Mucosa of rectum (tissue), 2 donors: ENCODE data around the gene P2RX7.

Experiments
- H3K27ac ChIP-seq, 2 donors: one replicate each; pipeline ENCODE4 v1.7.0; 2013; ENCODE audit warnings: inconsistent platforms in 2 of 2, low read depth in 2 of 2, low read length in 2 of 2
- H3K27me3 ChIP-seq, 2 donors: one replicate each; pipeline ENCODE4 v1.7.0; 2013; ENCODE audit warnings: low read length in 2 of 2; ENCODE audit not compliant: control insufficient read depth in 2 of 2, insufficient read depth in 2 of 2
- H3K36me3 ChIP-seq, 2 donors: one replicate each; pipeline ENCODE4 v1.7.0; 2013; ENCODE audit warnings: low read length in 2 of 2; ENCODE audit not compliant: control insufficient read depth in 2 of 2, insufficient read depth in 2 of 2
- H3K4me1 ChIP-seq, 2 donors: one replicate each; pipeline ENCODE4 v1.7.0; 2013; ENCODE audit warnings: low read length in 2 of 2, mild to moderate bottlenecking in 1 of 2; ENCODE audit not compliant: control insufficient read depth in 2 of 2, insufficient read depth in 2 of 2
- H3K4me3 ChIP-seq, 2 donors: one replicate each; pipeline ENCODE4 v1.7.0; 2013; ENCODE audit warnings: low read length in 2 of 2
- H3K9ac ChIP-seq, 2 donors: one replicate each; pipeline ENCODE4 v1.7.0; 2013; ENCODE audit warnings: low read length in 2 of 2, low read depth in 1 of 2, mild to moderate bottlenecking in 1 of 2
- H3K9me3 ChIP-seq, 2 donors: one replicate each; pipeline ENCODE4 v1.7.0; 2013; ENCODE audit warnings: low read length in 2 of 2; ENCODE audit not compliant: control insufficient read depth in 2 of 2
- donor health status: healthy.
- donor health status: Normal muscosa, but diverticular disease.

P2RX7 gene

DNA sequence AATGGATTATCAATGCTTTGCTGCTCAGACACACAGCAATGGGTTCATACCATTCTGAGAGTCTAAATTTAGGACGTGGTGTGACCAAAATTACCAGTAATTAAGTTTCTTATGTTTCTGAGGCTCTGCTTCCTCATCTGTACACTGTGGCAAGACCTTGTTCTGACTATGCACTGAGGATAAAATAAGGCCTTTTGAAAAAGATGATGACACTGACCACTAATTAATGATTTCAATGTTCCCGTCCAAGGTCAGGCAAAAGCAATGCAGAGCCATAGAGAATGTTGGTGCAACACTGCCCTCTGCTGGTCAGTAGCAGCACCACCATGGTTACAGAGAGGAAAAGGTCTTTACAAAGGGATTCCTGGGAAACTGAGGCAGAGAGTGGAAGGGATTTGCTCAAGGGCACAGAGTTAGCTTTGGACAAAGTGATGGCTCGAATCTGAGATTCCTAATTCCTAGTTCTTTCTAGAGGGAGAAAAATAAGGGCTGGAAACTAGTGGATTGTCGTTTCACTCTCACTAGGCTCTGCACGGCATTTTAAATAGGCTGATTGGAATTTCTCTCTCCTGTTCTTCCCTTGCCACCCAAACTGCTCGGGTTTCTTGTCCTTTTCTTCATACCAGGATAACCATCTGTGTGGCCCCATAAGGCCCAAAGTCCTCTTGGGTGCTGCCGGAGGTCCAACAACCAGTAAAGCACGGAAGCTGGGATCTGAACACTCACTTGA, 22.3 kb upstream of the P2RX7 start:
- H3K4me3 ChIP-seq = no peak overlapping the region
- H3K9me3 ChIP-seq = no peaks in the 10 kb centered on the region
- H3K9ac ChIP-seq = peak overlapping the region in 1 of 2 donors; percentile 18
- peaks cover 3 to 14% of the 10 kb centered on the region in 2 donors for H3K4me1 ChIP-seq
- H3K27ac ChIP-seq = no peak overlapping the region
- no peaks in the 10 kb centered on the region for H3K27me3 ChIP-seq
- H3K36me3 ChIP-seq = no peaks in the 10 kb centered on the region

DNA sequence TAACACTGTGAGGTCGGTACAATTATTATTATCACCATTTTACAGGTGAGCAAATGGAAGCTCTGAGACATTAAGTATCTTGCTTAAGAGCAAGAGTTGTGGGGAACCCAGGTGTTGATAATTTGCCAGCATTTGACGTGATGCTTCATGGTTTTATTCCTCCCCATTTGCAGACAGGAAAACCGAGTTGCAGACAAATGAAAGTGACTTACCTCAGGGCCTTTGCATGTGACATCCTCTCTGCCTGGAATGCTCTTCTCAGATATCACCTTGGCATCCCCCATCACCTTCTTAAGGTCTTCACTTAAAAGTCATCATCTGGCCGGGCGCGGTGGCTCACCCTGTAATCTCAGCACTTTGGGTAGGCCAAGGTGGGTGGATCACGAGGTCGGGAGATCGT, 21.0 kb upstream of the P2RX7 start:
- peaks cover 3 to 14% of the 10 kb centered on the region in 2 donors for H3K4me1 ChIP-seq
- no peaks in the 10 kb centered on the region for H3K27me3 ChIP-seq
- no peaks in the 10 kb centered on the region for H3K9me3 ChIP-seq
- H3K9ac ChIP-seq = no peak overlapping the region
- H3K36me3 ChIP-seq = no peaks in the 10 kb centered on the region
- no peak overlapping the region for H3K4me3 ChIP-seq
- no peak overlapping the region for H3K27ac ChIP-seq

DNA sequence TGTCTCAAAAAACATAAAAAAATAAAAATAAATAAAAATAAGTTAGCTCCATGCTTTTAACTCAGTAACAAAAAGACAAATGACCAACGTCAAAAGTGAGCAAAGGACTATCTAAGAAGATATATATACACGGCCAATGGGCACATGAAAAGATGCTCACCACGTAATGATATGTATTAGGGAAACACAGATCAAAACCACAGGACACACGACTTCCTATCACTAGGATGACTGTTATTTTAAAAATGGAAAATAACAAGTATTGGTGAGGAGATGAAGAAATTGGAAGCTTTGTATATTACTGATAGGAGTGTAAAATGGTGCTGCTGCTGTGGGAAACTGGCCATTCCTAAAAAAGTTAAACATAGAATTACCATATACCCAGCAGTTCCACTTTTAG, 20.2 kb upstream of the P2RX7 start:
- no peak overlapping the region for H3K9ac ChIP-seq
- no peak overlapping the region for H3K27ac ChIP-seq
- H3K9me3 ChIP-seq = no peaks in the 10 kb centered on the region
- no peaks in the 10 kb centered on the region for H3K27me3 ChIP-seq
- no peak overlapping the region for H3K4me3 ChIP-seq
- H3K36me3 ChIP-seq = no peaks in the 10 kb centered on the region
- H3K4me1 ChIP-seq = peaks cover 3 to 14% of the 10 kb centered on the region in 2 donors

DNA sequence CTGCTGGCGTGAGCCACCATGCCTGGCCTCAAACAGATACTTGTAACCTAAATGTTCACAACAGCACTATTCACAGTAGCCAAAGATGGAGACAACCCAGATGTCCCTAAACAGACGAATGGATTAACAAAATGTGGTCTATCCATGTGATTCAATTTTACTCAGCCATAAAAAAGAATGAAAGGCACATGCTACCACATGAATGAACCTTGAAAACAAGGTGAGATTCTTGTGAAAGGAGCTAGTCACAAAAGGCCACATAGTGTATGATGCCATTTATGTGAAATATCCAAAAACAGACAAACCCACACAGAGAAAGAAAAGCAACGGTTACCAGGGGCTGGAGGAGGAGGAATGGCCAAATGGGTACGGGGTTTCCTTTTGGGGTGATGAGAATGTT, 19.6 kb upstream of the P2RX7 start:
- Histone ChIP-seq H3K27ac (no peak overlapping the region), H3K9me3 (no peaks in the 10 kb centered on the region), H3K4me1 (peaks cover 3 to 14% of the 10 kb centered on the region in 2 donors), H3K36me3 (no peaks in the 10 kb centered on the region), H3K27me3 (no peaks in the 10 kb centered on the region), H3K4me3 (no peak overlapping the region), H3K9ac (no peak overlapping the region)

DNA sequence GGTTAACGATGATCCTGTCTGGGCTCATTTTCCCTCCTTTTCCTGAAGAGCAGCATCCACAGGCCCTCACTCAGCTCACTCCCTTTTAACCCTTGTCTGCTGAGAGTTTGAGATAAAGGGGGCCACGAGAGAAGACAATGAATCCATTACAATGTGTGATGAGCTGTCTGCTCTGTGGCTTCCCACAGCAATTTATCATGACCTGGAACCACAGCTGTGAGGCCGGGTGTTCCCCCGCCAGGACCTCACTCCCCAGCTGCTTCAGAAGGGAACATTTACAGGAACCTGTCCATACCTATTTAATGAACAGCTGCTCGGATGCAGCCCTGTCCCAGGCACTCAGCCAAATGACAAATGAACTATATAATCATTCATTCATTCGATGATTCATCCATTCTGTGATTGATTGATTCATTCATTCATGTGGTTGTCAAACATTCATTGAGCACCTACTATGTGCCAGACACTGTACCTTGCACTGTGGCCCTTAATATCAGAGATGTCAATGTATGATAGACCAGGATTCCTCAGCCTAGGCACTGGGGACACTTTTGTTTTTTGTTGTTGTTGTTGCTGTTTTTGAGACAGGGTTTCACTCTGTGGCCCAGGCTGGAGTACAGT, 18.5 kb upstream of the P2RX7 start:
- Histone ChIP-seq H3K4me3 (no peak overlapping the region), H3K4me1 (peaks cover 0 to 10% of the 10 kb centered on the region in 2 donors), H3K9ac (no peak overlapping the region), H3K27me3 (no peaks in the 10 kb centered on the region), H3K27ac (no peak overlapping the region), H3K9me3 (no peaks in the 10 kb centered on the region), H3K36me3 (no peaks in the 10 kb centered on the region)

DNA sequence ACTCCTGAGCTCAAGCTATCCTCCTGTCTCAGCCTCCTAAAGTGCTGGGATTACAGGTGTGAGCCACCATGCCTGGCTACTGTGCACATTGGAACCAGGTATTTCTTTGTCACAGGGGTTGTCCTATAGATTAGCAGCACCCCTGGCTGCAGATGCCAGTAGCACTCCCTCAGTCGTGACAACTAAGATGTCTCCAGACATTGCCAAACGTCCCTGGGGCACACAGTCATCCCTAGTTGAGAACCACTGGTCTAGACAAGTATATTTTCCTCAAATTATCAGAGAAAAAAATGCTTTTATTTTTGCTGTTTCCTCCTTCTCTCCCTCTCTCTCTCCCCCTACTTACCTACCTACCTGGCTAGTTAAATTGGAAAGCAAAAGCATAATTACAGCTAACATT, 17.9 kb upstream of the P2RX7 start:
- Histone ChIP-seq H3K9ac (no peak overlapping the region), H3K9me3 (no peaks in the 10 kb centered on the region), H3K27ac (no peak overlapping the region), H3K36me3 (no peaks in the 10 kb centered on the region), H3K27me3 (no peaks in the 10 kb centered on the region), H3K4me3 (no peak overlapping the region), H3K4me1 (peaks cover 0 to 6% of the 10 kb centered on the region in 2 donors)

DNA sequence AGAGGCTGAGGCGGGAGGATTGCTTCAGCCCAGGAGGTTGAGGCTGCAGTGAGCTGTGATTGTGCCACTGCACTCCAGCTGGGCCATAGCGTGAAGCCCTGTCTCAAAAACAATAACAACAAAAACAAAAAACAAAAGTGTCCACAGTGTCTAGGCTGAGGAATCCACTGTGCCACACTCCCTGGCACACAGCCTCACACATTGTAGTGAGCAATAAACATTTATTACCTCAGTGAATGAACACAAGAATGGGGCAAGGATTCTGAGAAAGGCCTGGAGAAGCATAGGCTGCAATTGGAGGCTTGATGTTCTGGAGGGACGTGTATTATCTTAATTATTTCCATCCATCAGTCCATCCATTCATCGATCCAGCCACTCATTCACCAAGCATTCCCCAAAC, 17.1 kb upstream of the P2RX7 start:
- H3K4me1 ChIP-seq = no peaks in the 10 kb centered on the region
- no peaks in the 10 kb centered on the region for H3K27me3 ChIP-seq
- H3K27ac ChIP-seq = no peak overlapping the region

DNA sequence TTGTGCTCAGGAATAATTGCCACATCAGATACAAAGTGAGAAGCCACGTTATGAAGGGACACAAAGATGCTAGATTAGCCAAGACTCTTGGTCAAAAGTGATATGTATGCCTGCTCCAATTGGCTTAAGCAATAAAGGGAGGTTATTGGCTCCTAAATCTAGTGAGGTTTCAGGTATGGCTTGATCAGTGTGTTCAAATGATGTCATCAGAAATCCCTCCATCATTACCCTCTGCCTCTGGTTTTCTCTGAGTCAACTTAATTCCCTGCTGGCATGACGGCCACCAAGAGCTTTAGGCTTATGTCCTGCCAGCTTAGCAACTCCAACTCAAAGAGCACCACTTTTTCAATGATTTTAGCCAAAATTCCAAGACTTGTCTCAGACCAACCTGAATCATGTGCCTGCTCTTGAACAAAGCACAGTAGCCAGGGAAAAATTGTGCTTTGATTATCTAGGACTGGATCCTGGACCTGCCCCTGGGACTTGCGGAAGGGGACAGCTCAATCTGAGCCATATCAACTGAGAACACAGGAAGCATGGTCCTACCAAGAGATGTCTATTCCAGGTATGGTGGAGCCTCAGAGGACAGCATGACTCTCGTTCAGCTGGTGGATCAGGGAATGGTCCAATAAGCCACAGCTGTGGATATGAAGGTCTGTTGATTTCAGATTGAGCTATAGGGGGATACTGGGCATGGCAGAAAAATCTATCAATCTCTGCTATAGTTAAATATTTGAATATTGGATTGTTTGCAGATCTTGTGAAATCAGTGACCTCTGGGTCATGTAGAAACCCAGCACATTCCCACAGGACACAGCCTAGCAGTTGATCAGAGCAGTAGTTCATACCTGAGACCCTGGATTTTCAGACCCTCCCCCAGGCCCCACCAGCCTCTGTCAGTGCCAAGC, 16.1 kb upstream of the P2RX7 start:
- Histone ChIP-seq H3K9ac (no peak overlapping the region), H3K27ac (no peak overlapping the region), H3K36me3 (no peaks in the 10 kb centered on the region), H3K4me3 (no peak overlapping the region), H3K27me3 (no peaks in the 10 kb centered on the region), H3K4me1 (no peaks in the 10 kb centered on the region), H3K9me3 (no peaks in the 10 kb centered on the region)

More for the DNA sequence above, 17.1 kb upstream of the P2RX7 start:
- no peak overlapping the region for H3K9ac ChIP-seq
- H3K9me3 ChIP-seq = no peaks in the 10 kb centered on the region
- H3K36me3 ChIP-seq = no peaks in the 10 kb centered on the region
- H3K4me3 ChIP-seq = no peak overlapping the region

DNA sequence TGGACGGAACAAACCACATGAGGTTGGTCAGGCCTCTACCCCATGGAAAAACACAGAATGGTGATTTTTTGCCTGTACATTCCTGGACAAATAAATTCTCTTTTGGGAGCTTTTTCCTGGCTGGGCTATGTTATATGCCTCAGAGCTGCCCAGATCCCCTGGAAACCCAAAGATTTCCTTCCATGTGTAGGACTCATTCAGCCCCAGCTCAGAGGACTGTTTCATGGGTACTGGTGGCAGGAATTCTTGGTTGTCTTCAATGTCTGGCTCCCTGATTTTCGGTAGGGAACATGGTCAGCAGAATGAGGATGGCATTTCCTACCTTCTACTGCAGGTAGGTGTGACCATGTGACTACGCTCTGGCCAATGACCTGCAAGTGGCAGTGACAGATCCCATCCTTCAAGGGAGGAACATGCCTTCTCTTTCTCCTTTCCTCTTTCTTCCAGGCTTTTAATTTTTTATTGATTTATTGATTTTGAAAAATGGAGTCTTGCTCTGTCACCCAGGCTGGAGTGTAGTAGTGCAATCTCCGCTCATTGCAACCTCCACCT, 15.4 kb upstream of the P2RX7 start:
- no peak overlapping the region for H3K9ac ChIP-seq
- H3K4me3 ChIP-seq = no peak overlapping the region
- no peak overlapping the region for H3K27ac ChIP-seq
- no peaks in the 10 kb centered on the region for H3K4me1 ChIP-seq
- H3K27me3 ChIP-seq = no peaks in the 10 kb centered on the region
- H3K9me3 ChIP-seq = no peaks in the 10 kb centered on the region
- H3K36me3 ChIP-seq = no peaks in the 10 kb centered on the region

DNA sequence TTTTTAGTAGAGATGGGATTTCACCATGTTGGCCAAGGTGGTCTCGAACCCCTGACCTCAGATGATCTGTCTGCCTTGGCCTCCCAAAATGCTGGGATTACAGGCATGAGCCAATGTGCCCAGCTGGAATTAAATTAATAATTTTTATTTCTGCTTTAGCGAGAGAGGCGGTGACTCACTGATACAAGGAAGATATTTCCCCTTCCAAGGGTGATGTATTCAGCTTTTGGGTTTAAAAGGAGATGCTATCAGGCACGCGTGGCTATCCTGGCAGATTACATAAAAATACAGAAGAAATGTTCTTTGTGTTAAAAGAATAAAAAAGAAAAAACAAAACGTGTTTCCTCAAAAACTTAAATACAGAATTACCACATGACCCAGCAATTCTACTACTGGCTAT, 12.4 kb upstream of the P2RX7 start:
- H3K27me3 ChIP-seq = no peaks in the 10 kb centered on the region
- H3K9me3 ChIP-seq = no peaks in the 10 kb centered on the region
- H3K36me3 ChIP-seq = no peaks in the 10 kb centered on the region
- no peaks in the 10 kb centered on the region for H3K4me1 ChIP-seq
- no peak overlapping the region for H3K27ac ChIP-seq
- no peak overlapping the region for H3K4me3 ChIP-seq
- H3K9ac ChIP-seq = no peak overlapping the region
